ENCODE data around the gene GNG2. TPM values are rescaled to one million over a fixed set of nuclear protein-coding genes. Genes with fewer than 3 reads are reported as not detected.
A peak's percentile ranks its signal among the peaks of the same experiment; 100 is the strongest.

Gene GNG2
- total RNA-seq, 1 donor from 2014 or later: 80.8 TPM

- no peak overlapping the region for H3K27ac Mint-ChIP-seq (ENCODE audit: unreplicated experiment)
- no peak for TF ChIP-seq CTCF (IDR thresholded peaks at IDR 0.05; ENCODE audit: unreplicated experiment)
Observed at GRCh38 chr14:51852541-51852940, 7.9 kb upstream of the GNG2 start.

GRCh38 chr14:51855234-51855633 is 5.2 kb upstream of the GNG2 start:
- H3K27me3 Mint-ChIP-seq (ENCODE audit: unreplicated experiment): peaks cover 3% of the 10 kb centered on the region
- H3K9me3 Mint-ChIP-seq (ENCODE audit: unreplicated experiment): no peaks in the 10 kb centered on the region
- no peak for TF ChIP-seq CTCF (IDR thresholded peaks at IDR 0.05; ENCODE audit: unreplicated experiment)
- DNase-seq (ENCODE audit: low spot score): no peak
- H3K36me3 Mint-ChIP-seq (ENCODE audit: low read depth, unreplicated experiment): peaks cover 4% of the 10 kb centered on the region
- H3K4me3 Mint-ChIP-seq (ENCODE audit: unreplicated experiment): no peak overlapping the region
- H3K27ac Mint-ChIP-seq (ENCODE audit: unreplicated experiment): no peak overlapping the region
- peaks cover 22% of the 10 kb centered on the region for H3K4me1 Mint-ChIP-seq (ENCODE audit: unreplicated experiment)

More at GRCh38 chr14:51852541-51852940, 7.9 kb upstream of the GNG2 start:
- Mint-ChIP-seq H3K36me3 (ENCODE audit: low read depth, unreplicated experiment) (peaks cover 4% of the 10 kb centered on the region), H3K9me3 (ENCODE audit: unreplicated experiment) (no peaks in the 10 kb centered on the region), H3K27me3 (ENCODE audit: unreplicated experiment) (peaks cover 3% of the 10 kb centered on the region), H3K4me3 (ENCODE audit: unreplicated experiment) (no peak overlapping the region), H3K4me1 (ENCODE audit: unreplicated experiment) (peaks cover 18% of the 10 kb centered on the region)
- no peak for DNase-seq (ENCODE audit: low spot score)

GRCh38 chr14:51856792-51857296 is 3.6 kb upstream of the GNG2 start:
- Mint-ChIP-seq H3K4me3 (ENCODE audit: unreplicated experiment) (no peak overlapping the region), H3K9me3 (ENCODE audit: unreplicated experiment) (no peaks in the 10 kb centered on the region), H3K27ac (ENCODE audit: unreplicated experiment) (no peak overlapping the region), H3K36me3 (ENCODE audit: low read depth, unreplicated experiment) (peaks cover 7% of the 10 kb centered on the region), H3K4me1 (ENCODE audit: unreplicated experiment) (peaks cover 31% of the 10 kb centered on the region), H3K27me3 (ENCODE audit: unreplicated experiment) (peaks cover 4% of the 10 kb centered on the region)
- TF ChIP-seq CTCF (IDR thresholded peaks at IDR 0.05; ENCODE audit: unreplicated experiment): no peak
- no peak for DNase-seq (ENCODE audit: low spot score)

- H3K36me3 Mint-ChIP-seq (ENCODE audit: low read depth, unreplicated experiment): peaks cover 7% of the 10 kb centered on the region
- no peak for TF ChIP-seq CTCF (IDR thresholded peaks at IDR 0.05; ENCODE audit: unreplicated experiment)
- no peak for DNase-seq (ENCODE audit: low spot score)
- H3K27ac Mint-ChIP-seq (ENCODE audit: unreplicated experiment): peak overlapping the region; percentile 41
- no peak overlapping the region for H3K4me3 Mint-ChIP-seq (ENCODE audit: unreplicated experiment)
- peaks cover 49% of the 10 kb centered on the region for H3K4me1 Mint-ChIP-seq (ENCODE audit: unreplicated experiment)
- peaks cover 2% of the 10 kb centered on the region for H3K27me3 Mint-ChIP-seq (ENCODE audit: unreplicated experiment)
- H3K9me3 Mint-ChIP-seq (ENCODE audit: unreplicated experiment): no peaks in the 10 kb centered on the region
Observed at GRCh38 chr14:51859131-51859530, 1.3 kb upstream of the GNG2 start.

GRCh38 chr14:51860825-51861499 is 550 bp downstream of the GNG2 start:
- no peaks in the 10 kb centered on the region for H3K9me3 Mint-ChIP-seq (ENCODE audit: unreplicated experiment)
- DNase-seq (ENCODE audit: low spot score): no peak
- peaks cover 4% of the 10 kb centered on the region for H3K36me3 Mint-ChIP-seq (ENCODE audit: low read depth, unreplicated experiment)
- peaks cover 58% of the 10 kb centered on the region for H3K4me1 Mint-ChIP-seq (ENCODE audit: unreplicated experiment)
- peak overlapping the region; percentile 98 for H3K4me3 Mint-ChIP-seq (ENCODE audit: unreplicated experiment)
- no peak for TF ChIP-seq CTCF (IDR thresholded peaks at IDR 0.05; ENCODE audit: unreplicated experiment)
- H3K27ac Mint-ChIP-seq (ENCODE audit: unreplicated experiment): peak overlapping the region; percentile 97
- peaks cover 2% of the 10 kb centered on the region for H3K27me3 Mint-ChIP-seq (ENCODE audit: unreplicated experiment)

All from endothelial cell (in vitro differentiated cells).